Dermis blood vessel endothelial cell (primary cell): ENCODE measurements around the gene APOC1. TPM values are rescaled to one million over a fixed set of nuclear protein-coding genes. Genes with fewer than 3 reads are reported as not detected.

Source experiments
- DNase-seq: peaks from one replicate; pipeline ENCODE4 v3.0.0; 2010
- total RNA-seq: library from RNA; depleted of rRNA; stranded (reverse); fragments of >200 nt; gene quantifications from 2 replicates; pipeline ENCODE4 v1.2.3, GENCODE V29; 2014

APOC1 gene
- total RNA-seq, 1 donor from 2014 or later = 1.7 TPM

DNA sequence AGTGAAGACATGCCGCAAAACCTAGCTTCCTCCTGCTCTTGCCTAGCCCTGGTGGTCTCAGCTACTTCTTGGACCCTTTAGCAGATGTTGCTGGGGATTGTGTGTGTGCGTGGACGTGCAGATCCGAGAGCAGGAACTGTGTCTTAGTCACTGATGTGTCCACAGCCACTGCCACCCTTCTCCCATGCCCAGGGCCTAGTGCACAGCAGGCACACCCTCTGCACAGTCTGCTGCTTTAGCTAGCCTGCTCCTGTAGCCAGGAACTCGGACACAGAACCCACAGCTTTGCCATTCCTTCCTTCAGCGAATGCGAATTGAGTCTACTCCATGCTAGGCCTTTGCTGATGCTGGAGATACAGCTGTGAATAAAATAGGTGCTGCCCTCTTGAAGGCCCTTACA, 43.1 kb downstream of the APOC1 start:
- DNase-seq = no peak

DNA sequence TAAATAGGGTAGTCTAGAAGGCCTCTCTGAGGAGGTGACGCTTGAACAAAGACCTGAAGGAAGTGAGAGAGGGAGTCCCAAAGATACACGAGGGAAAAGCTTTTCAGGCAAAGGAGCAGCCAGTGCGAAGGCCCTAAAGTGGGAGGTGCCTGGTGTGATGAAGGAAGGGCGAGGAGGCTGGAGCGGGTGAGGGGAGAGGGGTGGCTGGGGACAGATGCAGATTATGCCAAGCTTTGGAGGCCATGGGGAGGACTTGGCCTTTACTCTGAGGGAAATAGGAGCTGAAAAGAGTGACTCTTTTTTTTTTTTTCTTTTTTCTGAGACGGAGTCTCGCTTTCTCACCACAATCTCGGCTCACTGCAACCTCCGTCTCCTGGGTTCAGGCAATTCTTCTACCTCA, 43.7 kb downstream of the APOC1 start:
- DNase-seq = no peak

DNA sequence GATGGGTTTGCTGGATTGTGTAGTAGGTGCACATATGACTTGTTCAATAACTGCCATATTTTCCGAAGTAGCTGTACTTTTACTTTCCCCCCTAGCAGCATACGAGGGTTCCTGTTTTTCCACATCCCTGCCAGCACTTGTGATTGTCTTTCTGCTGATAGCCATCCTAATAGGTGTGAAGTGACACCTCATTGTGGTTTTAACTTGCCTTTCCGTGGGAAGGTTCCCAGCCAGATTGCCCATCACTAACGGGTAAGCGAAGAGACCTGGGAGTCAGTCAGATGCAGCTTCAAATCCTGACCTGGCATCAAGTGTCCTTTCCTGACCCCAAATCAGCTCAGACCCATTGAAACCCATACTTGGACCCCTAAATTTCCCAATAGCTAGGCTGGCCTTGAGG, 45.3 kb downstream of the APOC1 start:
- DNase-seq = no peak

DNA sequence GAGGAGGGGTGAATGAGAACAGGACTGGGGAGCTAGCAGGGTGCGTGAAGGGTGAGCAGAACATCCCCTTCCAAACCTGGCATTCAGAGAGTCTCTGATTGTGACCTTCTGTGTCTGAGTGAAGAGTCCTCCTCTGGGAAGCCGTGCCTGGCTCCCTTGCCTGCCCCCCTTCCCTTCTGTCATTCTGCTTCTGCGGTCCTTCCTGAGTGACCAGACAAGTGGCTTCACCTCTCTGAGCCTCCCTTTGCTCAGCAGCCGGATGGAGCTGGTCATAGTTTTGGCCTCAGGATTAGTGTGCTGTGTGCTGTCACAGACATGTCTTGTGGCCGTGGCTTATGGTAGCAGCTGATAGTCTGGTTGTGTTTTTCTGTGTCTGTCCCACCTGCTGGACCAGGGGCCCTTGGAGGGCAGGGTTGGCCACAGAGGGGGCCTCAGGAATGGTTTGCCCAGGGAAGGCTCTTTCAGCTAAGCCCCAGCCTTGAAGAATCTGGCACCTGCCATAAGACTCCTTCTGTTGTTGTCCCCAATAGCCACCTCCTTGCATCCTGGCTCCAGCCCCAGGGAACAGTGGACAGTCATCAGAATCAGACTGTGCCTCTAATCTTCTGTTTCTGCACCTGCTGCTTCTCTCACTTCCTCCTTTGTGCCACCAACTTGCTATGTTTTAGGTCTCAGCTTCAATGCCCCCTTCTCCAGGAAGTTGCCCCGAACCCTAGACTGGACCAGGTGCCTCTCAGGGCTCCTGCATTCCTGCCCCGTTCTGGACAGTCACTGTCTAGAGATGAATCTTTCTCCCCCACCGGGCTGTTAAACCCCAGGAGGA, 46.7 kb downstream of the APOC1 start:
- DNase-seq = no peak

GRCh38 chr19:44961821-44962220, 47.4 kb downstream of the APOC1 start:
- no peak for DNase-seq

DNA sequence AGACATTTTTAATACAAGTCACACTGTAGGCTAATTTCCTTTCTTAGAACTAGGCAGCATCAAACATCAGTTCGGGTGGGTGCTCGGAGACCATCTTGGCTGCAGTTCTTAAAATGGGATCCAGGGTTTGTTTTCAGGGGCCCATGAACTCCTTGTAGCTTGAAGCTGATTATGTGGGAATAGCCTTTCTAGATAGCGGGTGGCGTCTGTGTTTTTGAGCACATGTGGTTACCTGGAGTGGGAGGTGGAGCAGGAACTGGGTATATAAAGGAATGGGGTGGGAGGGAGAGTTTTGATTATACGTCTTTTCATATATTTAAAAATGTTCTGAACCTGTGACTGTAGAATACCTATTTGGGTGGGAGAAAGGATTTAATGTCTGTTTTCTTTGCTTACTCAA, 53.7 kb downstream of the APOC1 start:
- no peak for DNase-seq

DNA sequence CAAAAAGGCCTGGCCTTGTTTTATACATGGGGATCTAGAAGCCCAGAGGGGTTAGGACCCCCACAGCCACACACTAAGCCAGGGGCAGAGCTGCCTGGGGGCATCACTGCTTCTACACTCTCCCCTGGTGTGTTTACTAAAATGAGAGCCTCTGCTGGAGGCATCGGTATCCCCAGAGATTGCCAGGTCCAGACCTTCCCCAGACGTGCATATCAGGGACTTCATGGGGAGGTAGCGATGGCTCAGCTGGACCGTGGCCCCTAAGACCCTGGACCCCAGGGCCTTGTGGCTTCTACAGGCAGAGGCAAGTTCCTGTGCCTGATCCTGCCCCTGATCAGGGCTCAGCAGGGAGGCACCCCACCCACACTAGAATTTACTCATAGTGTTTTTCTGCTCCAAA, 54.3 kb downstream of the APOC1 start:
- DNase-seq = no peak

Other genes with a start within 250 kb of the APOC1 start
- gene CEACAM19, start 243.1 kb upstream of the APOC1 start, total RNA-seq = 0.47 and 0.85 TPM in 2 replicates
- gene CEACAM16, start 215.5 kb upstream of the APOC1 start, total RNA-seq = 0.17 TPM in 1 of 2 replicates, not detected in the other
- gene BCL3, start 165.9 kb upstream of the APOC1 start, total RNA-seq = 3.2 and 6.3 TPM in 2 replicates
- not detected in 2 replicates for gene CBLC, start 136.7 kb upstream of the APOC1 start, total RNA-seq
- 56.5 and 62.3 TPM in 2 replicates for gene BCAM, start 105.5 kb upstream of the APOC1 start, total RNA-seq
- gene NECTIN2, start 68.3 kb upstream of the APOC1 start, total RNA-seq = 154 and 187 TPM in 2 replicates
- gene TOMM40, start 23.4 kb upstream of the APOC1 start, total RNA-seq = 50.0 and 81.6 TPM in 2 replicates
- gene APOE, start 8.8 kb upstream of the APOC1 start, total RNA-seq = 4.0 and 7.8 TPM in 2 replicates
- not detected in 2 replicates for gene APOC4, start 27.6 kb downstream of the APOC1 start, total RNA-seq
- not detected in 2 replicates for gene APOC2, start 31.4 kb downstream of the APOC1 start, total RNA-seq
- 28.9 and 65.8 TPM in 2 replicates for gene CLPTM1, start 40.8 kb downstream of the APOC1 start, total RNA-seq
- 16.8 and 18.4 TPM in 2 replicates for gene RELB, start 86.9 kb downstream of the APOC1 start, total RNA-seq
- 13.8 and 16.0 TPM in 2 replicates for gene CLASRP, start 124.4 kb downstream of the APOC1 start, total RNA-seq
- gene ZNF296, start 161.9 kb downstream of the APOC1 start, total RNA-seq = 0.17 and 0.51 TPM in 2 replicates
- gene GEMIN7, start 164.7 kb downstream of the APOC1 start, total RNA-seq = 25.5 and 33.2 TPM in 2 replicates
- gene PPP1R37, start 178.6 kb downstream of the APOC1 start, total RNA-seq = 31.1 and 39.7 TPM in 2 replicates
- 0.34 and 0.37 TPM in 2 replicates for gene NKPD1, start 246.4 kb downstream of the APOC1 start, total RNA-seq